Neural progenitor cell (in vitro differentiated cells): ENCODE results near the gene PI16.

ENCODE experiments used
- CTCF ChIP-seq: fragments of 200-600 bp; sonication (generic); IDR thresholded peaks from 2 replicates; pipeline ENCODE4 v1.5.1; 2017; ENCODE audit warnings: antibody characterized with exemption, mild to moderate bottlenecking
- EZH2phosphoT487 ChIP-seq: fragments of 200-600 bp; sonication (generic); IDR thresholded peaks from 2 replicates; pipeline ENCODE4 v1.6.1; 2017; ENCODE audit warnings: antibody characterized with exemption

- no peak for TF ChIP-seq CTCF
- TF ChIP-seq EZH2phosphoT487 = no peak
Measured at GRCh38 chr6:36957773-36958271, 3.3 kb downstream of the PI16 start.
